Muscle layer of duodenum (tissue), 2 donors: ENCODE measurements around the gene DIPK1C.
A peak's percentile ranks its signal among the peaks of the same experiment; 100 is the strongest.

Source experiments
- H3K27ac ChIP-seq: one replicate; pipeline ENCODE4 v1.7.0; 2013; ENCODE audit warnings: mild to moderate bottlenecking, low read length
- H3K27me3 ChIP-seq: one replicate; pipeline ENCODE4 v1.7.0; 2013; ENCODE audit warnings: low read depth, mild to moderate bottlenecking, control low read depth, low read length
- H3K36me3 ChIP-seq, 2 donors: one replicate each; pipeline ENCODE4 v1.7.0; 2013; ENCODE audit warnings: low read length in 2 of 2, control low read depth in 1 of 2, mild to moderate bottlenecking in 1 of 2; ENCODE audit not compliant: insufficient read depth in 2 of 2, control insufficient read depth in 1 of 2
- H3K4me1 ChIP-seq, 2 donors: one replicate each; pipeline ENCODE4 v1.7.0; 2013; ENCODE audit warnings: low read length in 2 of 2, mild to moderate bottlenecking in 2 of 2, control low read depth in 1 of 2, moderate library complexity in 1 of 2; ENCODE audit not compliant: insufficient read depth in 2 of 2, control insufficient read depth in 1 of 2
- H3K4me3 ChIP-seq, 2 donors: one replicate each; pipeline ENCODE4 v1.7.0; 2013; ENCODE audit warnings: low read length in 2 of 2, low read depth in 1 of 2, mild to moderate bottlenecking in 1 of 2
- H3K9me3 ChIP-seq, 2 donors: one replicate each; pipeline ENCODE4 v1.7.0; 2013; ENCODE audit warnings: low read length in 2 of 2, control low read depth in 1 of 2, mild to moderate bottlenecking in 1 of 2; ENCODE audit not compliant: control insufficient read depth in 1 of 2
- donor health status: healthy.

Gene DIPK1C

GRCh38 chr18:74463254-74463653, 6.1 kb upstream of the DIPK1C start:
- Histone ChIP-seq H3K27me3 (peaks cover 3% of the 10 kb centered on the region), H3K27ac (no peak overlapping the region), H3K36me3 (no peaks in the 10 kb centered on the region), H3K9me3 (no peaks in the 10 kb centered on the region), H3K4me1 (peaks cover 0 to 5% of the 10 kb centered on the region in 2 donors), H3K4me3 (no peak overlapping the region)

- peaks cover 17% of the 10 kb centered on the region for H3K27me3 ChIP-seq
- no peaks in the 10 kb centered on the region for H3K9me3 ChIP-seq
- no peak overlapping the region for H3K4me3 ChIP-seq
- H3K4me1 ChIP-seq = peaks cover 0 to 20% of the 10 kb centered on the region in 2 donors
- no peaks in the 10 kb centered on the region for H3K36me3 ChIP-seq
- H3K27ac ChIP-seq = no peak overlapping the region
These were observed 3.7 kb upstream of the DIPK1C start for GRCh38 chr18:74460825-74461224.

- no peaks in the 10 kb centered on the region for H3K36me3 ChIP-seq
- no peak overlapping the region for H3K4me3 ChIP-seq
- no peaks in the 10 kb centered on the region for H3K9me3 ChIP-seq
- H3K27ac ChIP-seq = no peak overlapping the region
- peaks cover 0 to 20% of the 10 kb centered on the region in 2 donors for H3K4me1 ChIP-seq
- peaks cover 20% of the 10 kb centered on the region for H3K27me3 ChIP-seq
These were observed 2.8 kb upstream of the DIPK1C start for GRCh38 chr18:74459889-74460288.

- Histone ChIP-seq H3K4me1 (peaks cover 0 to 20% of the 10 kb centered on the region in 2 donors), H3K4me3 (peak overlapping the region in 1 of 2 donors; percentile 49), H3K9me3 (no peaks in the 10 kb centered on the region), H3K27ac (no peak overlapping the region), H3K27me3 (peaks cover 26% of the 10 kb centered on the region), H3K36me3 (no peaks in the 10 kb centered on the region)
These were observed 765 bp upstream of the DIPK1C start for GRCh38 chr18:74457725-74458421.

- H3K36me3 ChIP-seq = no peaks in the 10 kb centered on the region
- H3K27me3 ChIP-seq = peaks cover 26% of the 10 kb centered on the region
- peaks cover 0 to 20% of the 10 kb centered on the region in 2 donors for H3K4me1 ChIP-seq
- H3K4me3 ChIP-seq = peak overlapping the region in 1 of 2 donors; percentile 65
- no peaks in the 10 kb centered on the region for H3K9me3 ChIP-seq
- no peak overlapping the region for H3K27ac ChIP-seq
These were observed 612 bp downstream of the DIPK1C start for GRCh38 chr18:74456349-74457042.

- Histone ChIP-seq H3K36me3 (no peaks in the 10 kb centered on the region), H3K4me3 (peak overlapping the region in 1 of 2 donors; percentile 65), H3K9me3 (no peaks in the 10 kb centered on the region), H3K4me1 (peaks cover 0 to 20% of the 10 kb centered on the region in 2 donors), H3K27ac (no peak overlapping the region), H3K27me3 (peaks cover 26% of the 10 kb centered on the region)
These were observed 1.1 kb downstream of the DIPK1C start for GRCh38 chr18:74456017-74456348.

GRCh38 chr18:74455386-74455785, 1.7 kb downstream of the DIPK1C start:
- no peaks in the 10 kb centered on the region for H3K9me3 ChIP-seq
- H3K36me3 ChIP-seq = no peaks in the 10 kb centered on the region
- H3K4me1 ChIP-seq = peaks cover 0 to 20% of the 10 kb centered on the region in 2 donors
- H3K4me3 ChIP-seq = no peak overlapping the region
- H3K27me3 ChIP-seq = peaks cover 26% of the 10 kb centered on the region
- H3K27ac ChIP-seq = no peak overlapping the region

GRCh38 chr18:74454279-74454751, 2.8 kb downstream of the DIPK1C start:
- no peaks in the 10 kb centered on the region for H3K36me3 ChIP-seq
- no peak overlapping the region for H3K27ac ChIP-seq
- peaks cover 26% of the 10 kb centered on the region for H3K27me3 ChIP-seq
- H3K4me1 ChIP-seq = peaks cover 0 to 24% of the 10 kb centered on the region in 2 donors
- no peaks in the 10 kb centered on the region for H3K9me3 ChIP-seq
- H3K4me3 ChIP-seq = no peak overlapping the region

- Histone ChIP-seq H3K9me3 (no peaks in the 10 kb centered on the region), H3K27me3 (peaks cover 26% of the 10 kb centered on the region), H3K4me1 (peaks cover 0 to 24% of the 10 kb centered on the region in 2 donors), H3K36me3 (no peaks in the 10 kb centered on the region), H3K4me3 (no peak overlapping the region), H3K27ac (no peak overlapping the region)
These were observed 3.4 kb downstream of the DIPK1C start for GRCh38 chr18:74453642-74454198.

- peaks cover 0 to 24% of the 10 kb centered on the region in 2 donors for H3K4me1 ChIP-seq
- H3K9me3 ChIP-seq = no peaks in the 10 kb centered on the region
- H3K4me3 ChIP-seq = no peak overlapping the region
- no peaks in the 10 kb centered on the region for H3K36me3 ChIP-seq
- no peak overlapping the region for H3K27ac ChIP-seq
- H3K27me3 ChIP-seq = peaks cover 21% of the 10 kb centered on the region
These were observed 4.0 kb downstream of the DIPK1C start for GRCh38 chr18:74453016-74453566.

GRCh38 chr18:74451148-74451547, 6.0 kb downstream of the DIPK1C start:
- Histone ChIP-seq H3K36me3 (no peaks in the 10 kb centered on the region), H3K4me1 (peaks cover 0 to 7% of the 10 kb centered on the region in 2 donors), H3K9me3 (no peaks in the 10 kb centered on the region), H3K4me3 (no peak overlapping the region), H3K27me3 (peaks cover 12% of the 10 kb centered on the region), H3K27ac (no peak overlapping the region)
